Skeletal muscle tissue (tissue), 4 donors: Measurements from ENCODE around the gene TIAM1. TPM values are rescaled to one million over a fixed set of nuclear protein-coding genes. Genes with fewer than 3 reads are reported as not detected.

Source experiments
- H3K27ac ChIP-seq: one replicate; pipeline ENCODE4 v1.7.0; 2013; ENCODE audit warnings: mild to moderate bottlenecking, low read depth, low read length, inconsistent platforms
- H3K27me3 ChIP-seq, 3 donors: one replicate each; pipeline ENCODE4 v1.7.0; 2013; ENCODE audit warnings: low read length in 3 of 3; ENCODE audit not compliant: control insufficient read depth in 3 of 3, insufficient read depth in 3 of 3
- H3K36me3 ChIP-seq, 3 donors: one replicate each; pipeline ENCODE4 v1.7.0; 2013; ENCODE audit warnings: low read length in 3 of 3; ENCODE audit not compliant: control insufficient read depth in 3 of 3, insufficient read depth in 3 of 3
- H3K4me1 ChIP-seq, 3 donors: one replicate each; pipeline ENCODE4 v1.7.0; 2013; ENCODE audit warnings: low read length in 3 of 3, mild to moderate bottlenecking in 3 of 3; ENCODE audit not compliant: control insufficient read depth in 3 of 3, insufficient read depth in 3 of 3
- H3K4me3 ChIP-seq, 3 donors: one replicate each; pipeline ENCODE4 v1.7.0; 2013; ENCODE audit warnings: low read length in 3 of 3
- H3K9ac ChIP-seq, 3 donors: one replicate each; pipeline ENCODE4 v1.7.0; 2013; ENCODE audit warnings: low read length in 3 of 3, mild to moderate bottlenecking in 3 of 3, moderate library complexity in 2 of 3, low read depth in 1 of 3
- H3K9me3 ChIP-seq, 3 donors: one replicate each; pipeline ENCODE4 v1.7.0; 2013; ENCODE audit warnings: low read length in 3 of 3; ENCODE audit not compliant: control insufficient read depth in 3 of 3
- total RNA-seq: library from RNA; depleted of rRNA; stranded (reverse); fragments of >200 nt; gene quantifications from one replicate; pipeline ENCODE4 v1.2.3, GENCODE V29; 2014
- donor health status: Osteomylitis.

Gene TIAM1
- total RNA-seq, 1 donor from 2014 or later: 24.5 TPM

DNA sequence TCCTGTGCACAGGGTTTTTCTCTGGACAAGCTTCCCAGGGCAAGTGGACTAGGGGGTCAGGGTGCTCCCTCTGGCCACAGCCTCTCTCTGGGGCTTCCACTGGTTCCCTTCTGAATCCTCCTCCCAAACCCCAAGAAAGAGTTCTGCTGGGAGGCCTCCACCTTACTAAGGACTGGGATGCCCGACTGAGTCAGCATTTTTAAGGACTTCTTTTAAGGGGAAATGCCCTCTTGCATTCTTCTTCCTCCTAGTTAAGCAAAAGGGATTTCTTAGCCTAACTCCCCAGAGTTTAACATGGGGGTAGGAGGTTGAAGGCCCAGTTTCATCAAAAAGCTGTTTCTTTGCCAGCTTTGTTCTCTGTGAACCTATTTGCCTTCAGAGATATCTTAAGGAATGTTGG lies 206.1 kb downstream of the TIAM1 start:
- Histone ChIP-seq H3K27me3 (peaks cover 0 to 3% (median 0%) of the 10 kb centered on the region in 3 donors), H3K9ac (no peak overlapping the region), H3K4me1 (no peaks in the 10 kb centered on the region), H3K27ac (no peak overlapping the region), H3K4me3 (no peak overlapping the region), H3K36me3 (no peaks in the 10 kb centered on the region), H3K9me3 (no peaks in the 10 kb centered on the region)

GRCh38 chr21:31136891-31137290 lies 207.2 kb downstream of the TIAM1 start:
- Histone ChIP-seq H3K9me3 (no peaks in the 10 kb centered on the region), H3K4me1 (no peaks in the 10 kb centered on the region), H3K27ac (no peak overlapping the region), H3K9ac (no peak overlapping the region), H3K36me3 (no peaks in the 10 kb centered on the region), H3K27me3 (no peaks in the 10 kb centered on the region), H3K4me3 (no peak overlapping the region)

- no peaks in the 10 kb centered on the region for H3K27me3 ChIP-seq
- no peak overlapping the region for H3K4me3 ChIP-seq
- H3K27ac ChIP-seq: no peak overlapping the region
- H3K36me3 ChIP-seq: no peaks in the 10 kb centered on the region
- H3K9ac ChIP-seq: no peak overlapping the region
- H3K4me1 ChIP-seq: no peaks in the 10 kb centered on the region
- H3K9me3 ChIP-seq: no peaks in the 10 kb centered on the region
These were observed 208.4 kb downstream of the TIAM1 start for GRCh38 chr21:31135531-31136184.

DNA sequence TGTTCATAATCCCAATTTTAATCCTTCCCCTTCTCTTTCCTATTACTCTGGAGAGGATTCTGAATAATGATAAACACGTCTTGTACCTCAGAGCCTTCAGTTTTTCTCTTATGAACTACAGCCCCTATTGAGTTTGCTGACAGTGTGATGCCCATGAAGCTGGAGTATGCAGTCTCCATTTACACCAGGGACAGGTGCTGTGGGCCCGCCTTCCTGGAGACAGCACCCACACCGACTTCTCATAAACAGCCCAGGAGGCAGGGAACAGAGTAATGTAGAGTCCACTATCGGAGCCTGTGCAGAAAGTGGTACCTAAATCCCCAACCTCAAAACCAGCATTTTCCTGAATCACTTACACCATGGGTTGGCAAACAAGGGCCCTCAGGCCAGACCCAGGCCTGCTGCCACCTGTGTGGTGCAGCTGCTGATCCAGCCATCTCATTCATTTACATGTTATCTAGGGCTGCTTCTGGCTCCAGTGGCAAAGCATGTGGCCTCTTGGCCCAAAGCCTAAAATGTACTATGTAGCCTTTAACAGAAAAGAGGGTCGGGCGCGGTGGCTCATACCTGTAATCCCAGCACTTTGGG lies 210.7 kb downstream of the TIAM1 start:
- Histone ChIP-seq H3K9ac (no peak overlapping the region), H3K4me3 (no peak overlapping the region), H3K4me1 (no peaks in the 10 kb centered on the region), H3K27ac (no peak overlapping the region), H3K27me3 (no peaks in the 10 kb centered on the region), H3K9me3 (no peaks in the 10 kb centered on the region), H3K36me3 (no peaks in the 10 kb centered on the region)

- H3K9me3 ChIP-seq: no peaks in the 10 kb centered on the region
- no peaks in the 10 kb centered on the region for H3K27me3 ChIP-seq
- no peak overlapping the region for H3K4me3 ChIP-seq
- no peak overlapping the region for H3K27ac ChIP-seq
- H3K4me1 ChIP-seq: no peaks in the 10 kb centered on the region
- no peak overlapping the region for H3K9ac ChIP-seq
- H3K36me3 ChIP-seq: no peaks in the 10 kb centered on the region
These were observed 211.4 kb downstream of the TIAM1 start for GRCh38 chr21:31132574-31133242.

- Histone ChIP-seq H3K4me3 (no peak overlapping the region), H3K27ac (no peak overlapping the region)
These were observed 213.2 kb downstream of the TIAM1 start for GRCh38 chr21:31130821-31131220.

GRCh38 chr21:31128234-31128633 lies 215.8 kb downstream of the TIAM1 start:
- H3K9me3 ChIP-seq: no peaks in the 10 kb centered on the region
- no peaks in the 10 kb centered on the region for H3K27me3 ChIP-seq
- H3K27ac ChIP-seq: no peak overlapping the region
- no peaks in the 10 kb centered on the region for H3K4me1 ChIP-seq
- H3K9ac ChIP-seq: no peak overlapping the region
- H3K4me3 ChIP-seq: no peak overlapping the region
- H3K36me3 ChIP-seq: no peaks in the 10 kb centered on the region

More at GRCh38 chr21:31130821-31131220, 213.2 kb downstream of the TIAM1 start:
- Histone ChIP-seq H3K36me3 (no peaks in the 10 kb centered on the region), H3K9ac (no peak overlapping the region), H3K27me3 (no peaks in the 10 kb centered on the region), H3K9me3 (no peaks in the 10 kb centered on the region), H3K4me1 (no peaks in the 10 kb centered on the region)

DNA sequence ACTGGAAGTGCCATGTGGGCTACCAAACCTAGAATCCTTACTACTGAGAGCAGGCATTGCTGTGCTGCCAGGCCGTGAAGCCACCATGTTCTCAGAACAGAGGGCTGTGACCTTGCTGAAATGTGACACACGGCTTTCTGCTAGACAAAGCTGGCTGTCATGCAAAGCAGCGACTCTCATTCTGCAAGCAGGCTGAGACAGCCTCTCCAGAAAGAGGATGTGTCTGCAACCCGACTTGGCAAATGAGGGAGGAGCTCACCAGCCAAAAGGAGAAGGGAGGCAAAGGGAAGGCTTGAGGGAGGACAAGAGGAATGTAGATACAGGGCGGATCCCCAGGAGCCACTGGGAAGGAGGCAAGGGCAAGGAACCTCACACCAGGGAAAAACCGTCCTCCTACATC lies 220.1 kb downstream of the TIAM1 start:
- Histone ChIP-seq H3K27me3 (no peaks in the 10 kb centered on the region), H3K4me3 (no peak overlapping the region), H3K36me3 (no peaks in the 10 kb centered on the region), H3K9me3 (no peaks in the 10 kb centered on the region), H3K27ac (no peak overlapping the region), H3K4me1 (no peaks in the 10 kb centered on the region), H3K9ac (no peak overlapping the region)

GRCh38 chr21:31119199-31119598 lies 224.9 kb downstream of the TIAM1 start:
- no peak overlapping the region for H3K27ac ChIP-seq
- no peak overlapping the region for H3K9ac ChIP-seq
- H3K4me3 ChIP-seq: no peak overlapping the region
- no peaks in the 10 kb centered on the region for H3K36me3 ChIP-seq
- no peaks in the 10 kb centered on the region for H3K9me3 ChIP-seq
- H3K4me1 ChIP-seq: no peaks in the 10 kb centered on the region
- no peaks in the 10 kb centered on the region for H3K27me3 ChIP-seq

DNA sequence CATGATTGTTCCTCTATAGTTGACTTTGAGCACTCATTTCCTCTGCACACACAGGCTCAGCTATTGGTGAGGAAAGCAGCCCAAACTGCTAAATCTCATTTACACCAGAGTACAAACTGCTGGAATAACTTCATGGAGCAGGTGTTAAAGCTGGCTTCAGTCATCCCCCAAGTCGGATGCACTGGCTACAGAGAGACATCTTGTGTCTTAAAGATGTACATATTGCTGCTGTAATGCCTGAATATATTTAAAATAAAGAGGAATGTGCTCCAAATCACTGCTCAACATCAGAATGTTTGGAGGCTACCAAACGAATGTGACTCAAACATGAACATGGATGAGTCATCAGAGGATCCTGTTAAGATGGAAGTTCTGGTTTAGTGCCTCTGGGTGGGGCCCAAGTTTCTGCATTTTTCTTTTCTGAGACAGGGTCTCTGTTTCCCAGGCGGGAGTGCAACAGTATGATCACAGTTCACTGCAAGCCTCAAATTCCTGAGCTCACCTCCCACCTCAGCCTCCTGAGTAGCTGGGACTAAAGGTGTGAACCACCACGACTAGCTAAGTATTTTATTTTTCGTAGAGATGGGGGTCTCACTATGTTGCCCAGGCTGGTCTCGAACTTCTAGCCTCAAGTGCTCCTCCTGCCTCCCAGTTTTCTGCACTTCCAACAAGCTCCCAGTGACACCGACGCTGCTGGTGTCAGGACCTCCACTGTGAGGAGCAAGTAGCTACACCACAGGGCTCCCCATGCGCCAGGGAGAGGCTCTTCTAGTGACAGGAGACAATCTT lies 226.7 kb downstream of the TIAM1 start:
- Histone ChIP-seq H3K4me1 (no peaks in the 10 kb centered on the region), H3K9me3 (no peaks in the 10 kb centered on the region), H3K9ac (no peak overlapping the region), H3K4me3 (no peak overlapping the region), H3K27me3 (no peaks in the 10 kb centered on the region), H3K36me3 (no peaks in the 10 kb centered on the region), H3K27ac (no peak overlapping the region)
